NCI-H345 treated with DMSO at 0.1 percent for 48 hours (cell line): Measurements from ENCODE around the gene BCR.
"Not testable (repeated sequence)": the region's sequence is repeated elsewhere in the genome, so short reads cannot be mapped to it uniquely, and the experiment has no call there.

Experiments used
- DNase-seq: peaks from one replicate; lab custom pipeline; 2025; ENCODE audit not compliant: unreplicated experiment; lab: John Stamatoyannopoulos, UW

The BCR gene

DNA sequence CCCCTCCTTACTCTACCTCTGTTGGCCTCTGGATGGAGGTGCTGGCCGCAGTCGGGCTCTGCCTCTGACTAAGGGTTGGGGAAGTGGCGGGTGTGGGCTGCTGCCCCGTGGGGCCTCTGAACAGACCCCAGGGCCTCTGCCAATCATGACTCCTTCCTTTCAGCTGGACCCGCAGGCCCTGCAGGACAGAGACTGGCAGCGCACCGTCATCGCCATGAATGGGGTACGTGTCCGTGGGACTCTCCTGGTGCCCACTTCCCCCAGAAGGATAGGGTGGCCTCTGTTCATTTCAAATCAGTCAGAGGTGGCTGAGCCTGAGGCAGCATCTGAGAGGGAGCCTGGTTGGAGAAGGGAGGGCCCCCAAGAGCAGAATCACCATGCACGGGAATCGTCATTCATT is 129.0 kb downstream of the BCR start:
- DNase-seq: not testable (repeated sequence)

DNA sequence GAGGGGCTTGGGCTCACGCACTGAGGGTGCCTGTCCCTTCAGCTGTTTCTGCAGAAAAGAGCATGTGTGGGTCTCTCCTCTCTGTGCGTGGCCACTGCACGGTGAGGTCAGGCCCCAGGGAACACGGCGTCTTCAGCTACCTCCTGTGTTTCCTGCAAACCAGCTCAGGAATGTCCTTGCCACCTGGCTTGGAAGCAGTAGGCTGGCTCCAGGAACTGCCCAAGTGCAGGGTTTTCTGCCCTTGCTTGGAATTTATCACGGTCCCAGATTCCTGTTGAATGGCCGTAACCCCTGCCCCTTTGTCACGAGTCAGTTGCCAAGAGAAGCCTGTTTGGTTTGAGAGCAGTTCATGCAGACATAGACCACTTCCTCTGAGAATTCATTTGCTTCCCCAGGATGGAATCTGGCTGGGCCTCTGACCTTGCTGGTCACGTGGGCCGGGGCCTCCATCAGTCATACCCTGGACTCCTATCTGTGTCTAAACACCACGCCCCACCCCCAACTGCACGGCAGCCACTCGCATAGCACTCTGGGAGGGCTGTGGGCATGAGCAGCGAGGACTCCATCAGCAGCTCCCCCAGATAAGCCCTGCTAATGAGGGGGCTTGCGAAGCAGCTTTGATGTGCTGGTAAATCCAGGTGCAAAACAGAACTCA is 130.3 kb downstream of the BCR start:
- DNase-seq: not testable (repeated sequence)

- not testable (repeated sequence) for DNase-seq
These were observed 131.5 kb downstream of the BCR start for GRCh38 chr22:23311635-23312420.

GRCh38 chr22:23313791-23314567 is 133.7 kb downstream of the BCR start:
- no peak for DNase-seq

DNA sequence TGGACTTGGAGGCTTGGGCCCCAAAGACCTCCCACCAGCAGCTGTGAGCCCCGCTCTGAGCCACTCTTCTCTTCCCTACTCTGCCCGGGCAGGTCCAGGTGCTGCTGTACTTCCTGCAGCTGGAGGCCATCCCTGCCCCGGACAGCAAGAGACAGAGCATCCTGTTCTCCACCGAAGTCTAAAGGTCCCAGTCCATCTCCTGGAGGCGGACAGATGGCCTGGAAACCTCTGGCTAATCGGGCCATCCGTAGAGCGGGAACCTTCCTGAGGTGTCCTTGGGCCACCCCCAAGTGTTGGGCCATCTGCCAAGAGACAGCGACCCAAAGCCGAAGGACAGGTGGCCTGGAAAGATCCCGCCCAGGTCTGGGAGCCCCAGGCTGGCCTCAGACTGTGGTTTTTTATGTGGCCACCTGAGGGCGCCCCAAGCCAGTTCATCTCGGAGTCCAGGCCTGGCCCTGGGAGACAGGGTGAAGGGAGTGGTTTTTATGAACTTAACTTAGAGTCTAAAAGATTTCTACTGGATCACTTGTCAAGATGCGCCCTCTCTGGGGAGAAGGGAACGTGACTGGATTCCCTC is 135.1 kb downstream of the BCR start:
- no peak for DNase-seq

DNA sequence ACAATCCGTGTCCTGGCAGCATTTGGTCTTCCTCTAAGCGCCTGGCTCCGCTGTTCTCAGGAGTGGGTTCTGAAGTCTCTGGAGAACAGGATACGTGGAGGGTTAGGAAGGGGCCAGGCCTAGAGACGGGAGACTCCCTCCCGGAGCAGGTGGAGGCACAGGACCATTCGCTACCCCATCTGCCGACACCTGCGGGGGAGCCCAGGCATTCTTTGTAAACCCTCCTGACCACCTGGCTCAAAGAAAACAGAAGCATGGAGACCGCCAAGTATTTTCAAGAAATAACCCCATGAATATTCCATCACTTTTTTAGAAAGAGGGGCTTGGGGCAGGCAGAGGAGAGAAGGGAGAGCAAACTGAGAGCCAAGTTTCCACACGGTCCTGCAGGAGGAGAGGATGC is 136.3 kb downstream of the BCR start:
- DNase-seq: not testable (repeated sequence)

DNA sequence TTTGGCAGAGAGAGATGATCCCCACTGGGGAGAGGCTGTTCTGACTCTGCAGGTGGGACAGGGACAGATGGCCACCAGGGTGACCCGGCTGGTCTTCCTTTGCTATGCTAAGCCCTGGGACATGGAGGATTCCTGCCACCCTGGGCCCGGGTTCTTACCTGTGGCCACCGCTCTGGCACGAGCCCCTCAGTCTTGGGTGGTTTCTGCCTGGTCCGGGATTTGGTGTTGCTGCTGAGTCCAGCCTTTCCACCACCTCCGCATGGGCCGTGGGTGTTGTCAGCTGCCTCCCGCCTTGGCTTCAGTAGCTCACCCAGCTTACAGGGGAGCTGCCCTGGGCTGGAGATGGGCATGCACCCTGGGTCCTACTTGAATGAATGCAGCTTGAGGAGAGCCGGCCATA is 138.0 kb downstream of the BCR start:
- not testable (repeated sequence) for DNase-seq

DNA sequence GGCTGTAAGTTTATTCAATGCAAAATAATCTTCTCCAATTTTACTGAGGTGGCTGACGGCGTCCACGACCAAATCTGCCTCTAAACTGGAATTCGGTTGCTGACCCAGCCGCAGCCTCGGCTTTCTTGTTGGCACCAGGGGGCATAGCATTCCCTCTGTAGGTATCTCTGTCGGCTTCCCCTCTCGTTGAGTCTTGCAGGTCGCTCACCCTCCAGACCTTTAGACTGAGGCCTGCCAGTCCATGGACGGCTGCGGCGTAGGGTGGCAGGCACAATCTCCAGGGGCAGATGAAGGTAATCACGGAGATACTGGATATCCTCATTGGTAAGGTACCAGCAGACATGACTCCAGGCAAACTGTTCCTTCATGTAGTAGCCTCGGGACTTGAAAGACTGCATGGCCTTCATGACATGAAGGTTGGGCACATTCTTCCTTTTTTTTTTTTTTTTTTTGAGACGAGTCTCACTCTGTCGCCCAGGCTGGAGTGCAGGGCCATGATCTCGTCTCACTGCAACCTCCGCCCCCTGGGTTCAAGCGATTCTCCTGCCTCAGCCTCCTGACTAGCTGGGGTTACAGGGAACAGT is 142.3 kb downstream of the BCR start:
- not testable (repeated sequence) for DNase-seq

GRCh38 chr22:23323960-23324688 is 143.8 kb downstream of the BCR start:
- not testable (repeated sequence) for DNase-seq

DNA sequence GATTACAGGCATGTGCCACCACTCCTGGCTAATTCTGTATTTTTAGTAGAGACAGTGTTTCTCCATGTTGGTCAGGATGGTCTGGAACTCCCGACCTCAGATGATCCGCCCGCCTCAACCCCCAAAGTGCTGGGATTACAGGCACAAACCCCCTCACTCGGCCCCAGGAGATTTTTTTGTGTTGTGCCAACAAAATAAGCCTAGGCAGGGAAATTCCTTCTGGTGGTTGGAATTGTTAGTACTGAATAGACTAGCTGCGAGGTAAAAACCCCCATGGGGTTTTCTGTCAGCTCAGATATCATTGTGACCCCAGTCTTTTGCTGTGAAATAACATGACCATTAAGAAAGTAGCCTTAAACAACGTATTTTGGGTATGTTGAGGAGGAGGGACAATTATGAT is 144.9 kb downstream of the BCR start:
- DNase-seq: no peak

GRCh38 chr22:23333822-23334221 is 153.5 kb downstream of the BCR start:
- DNase-seq: not testable (repeated sequence)

- DNase-seq: not testable (repeated sequence)
These were observed 157.4 kb downstream of the BCR start for GRCh38 chr22:23337672-23338071.

DNA sequence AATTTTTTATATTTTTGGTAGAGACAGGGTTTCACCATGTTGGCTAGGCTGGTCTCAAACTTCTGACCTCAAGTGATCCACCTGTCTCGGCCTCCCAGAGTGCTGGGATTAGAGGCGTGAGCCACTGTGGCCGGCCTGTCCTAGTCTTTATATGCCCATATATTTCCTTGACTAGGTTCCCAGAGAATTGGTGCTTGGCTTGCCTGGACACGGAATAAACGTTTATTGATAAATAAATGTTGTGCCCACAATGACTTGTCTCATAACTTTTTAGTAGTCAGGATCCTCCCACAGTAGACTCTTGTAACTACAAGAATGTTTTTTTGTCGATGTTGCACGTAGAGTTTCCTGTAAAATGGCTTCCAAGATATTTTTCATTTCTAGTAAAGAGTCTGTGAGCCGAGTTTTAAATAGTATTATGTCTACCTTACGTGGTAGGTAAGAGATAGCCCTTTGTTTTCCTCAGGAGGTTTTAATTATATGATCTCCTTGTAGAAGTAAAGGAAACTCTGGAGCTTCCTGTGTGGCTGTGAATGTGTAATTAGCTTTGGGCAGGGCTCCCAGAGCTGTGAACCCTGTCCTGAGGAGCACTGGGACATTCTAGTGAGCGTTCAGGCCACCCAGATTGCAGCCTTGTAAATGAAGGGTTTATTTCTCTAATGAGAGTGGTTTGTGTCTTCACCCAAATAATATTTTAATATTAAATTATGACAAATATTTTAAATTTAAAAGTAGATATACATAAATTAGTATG is 161.8 kb downstream of the BCR start:
- not testable (repeated sequence) for DNase-seq

- DNase-seq: no peak
These were observed 171.0 kb downstream of the BCR start for GRCh38 chr22:23351321-23351720.

DNA sequence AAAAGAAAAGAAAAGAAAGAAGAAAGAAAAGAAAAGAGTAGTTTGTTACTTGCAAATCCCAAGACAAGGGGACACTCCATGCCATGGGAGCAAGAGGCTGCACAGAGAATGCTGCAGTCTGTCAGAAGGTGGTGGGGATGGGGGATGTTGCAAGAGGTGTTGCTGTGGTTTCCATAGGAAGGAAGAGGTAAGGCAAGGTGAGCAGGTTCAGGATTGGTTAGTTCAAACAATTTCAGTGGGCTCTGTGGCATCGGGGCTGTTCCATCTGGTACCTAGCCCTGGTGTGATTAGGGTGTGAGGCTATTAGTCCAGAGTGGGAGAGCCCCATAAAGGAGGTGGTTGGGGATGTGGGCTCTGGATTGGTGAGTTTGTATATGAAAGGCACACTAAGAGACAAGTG is 172.7 kb downstream of the BCR start:
- DNase-seq: no peak

DNA sequence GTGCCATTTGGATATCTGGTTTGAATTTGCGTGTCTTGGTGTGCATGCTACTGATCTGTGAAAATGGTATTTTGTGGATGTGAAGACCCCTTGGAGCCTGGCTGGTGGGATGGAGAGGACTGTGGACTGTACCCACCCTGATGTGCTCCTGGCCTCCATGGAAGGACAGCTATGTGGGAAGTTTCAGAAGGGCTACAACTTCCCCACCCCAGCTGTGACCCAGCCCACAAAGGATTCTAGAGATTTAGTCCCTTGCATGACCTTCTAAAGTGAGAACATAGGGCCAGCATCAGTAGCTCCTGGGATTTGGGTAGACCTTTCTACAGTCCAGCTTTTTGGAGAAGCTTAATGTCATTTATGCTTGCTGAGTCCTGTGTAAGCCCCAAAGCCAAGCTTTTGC is 173.4 kb downstream of the BCR start:
- DNase-seq: no peak

GRCh38 chr22:23356094-23356493 is 175.8 kb downstream of the BCR start:
- no peak for DNase-seq

DNA sequence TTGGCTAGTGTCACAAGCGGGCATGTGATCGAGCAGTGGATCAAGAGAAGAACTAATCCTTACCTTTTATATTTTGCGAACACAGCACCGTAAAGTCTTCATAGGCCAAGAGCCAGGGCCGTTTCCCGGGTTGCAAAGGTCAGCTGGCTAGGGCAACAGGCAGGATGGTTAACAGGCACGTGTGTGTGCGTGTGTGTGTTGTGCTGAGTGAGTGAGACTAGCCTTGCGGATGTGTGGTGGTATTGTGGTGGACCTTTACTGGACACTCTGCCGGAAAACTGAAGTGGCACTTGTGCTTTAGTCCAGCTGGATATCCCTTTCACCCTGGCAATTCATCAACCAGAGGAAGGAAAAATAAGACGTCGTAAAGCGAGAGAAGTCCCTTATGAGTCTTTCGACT is 176.7 kb downstream of the BCR start:
- no peak for DNase-seq

GRCh38 chr22:23359583-23360123 is 179.3 kb downstream of the BCR start:
- no peak for DNase-seq
